Neuronal stem cell (in vitro differentiated cells): ENCODE data around the gene RSAD1.
A peak's percentile ranks its signal among the peaks of the same experiment; 100 is the strongest.

Experiments used
- DNase-seq: peaks from one replicate; pipeline ENCODE4 v3.0.0-alpha.2; 2013; ENCODE audit warnings: low spot score
- H2AFZ ChIP-seq: one replicate; pipeline ENCODE4 v1.6.1; 2013; ENCODE audit warnings: mild to moderate bottlenecking, low read length, inconsistent platforms
- H2AK5ac ChIP-seq: 2 replicates; pipeline ENCODE4 v1.6.1; 2013; ENCODE audit warnings: low read depth, mild to moderate bottlenecking, inconsistent platforms, low read length, moderate library complexity, mixed read lengths
- H2BK120ac ChIP-seq: 2 replicates; pipeline ENCODE4 v1.6.1; 2013; ENCODE audit warnings: low read depth, mild to moderate bottlenecking, inconsistent platforms, low read length, moderate library complexity, mixed read lengths
- H2BK12ac ChIP-seq: one replicate; pipeline ENCODE4 v1.6.1; 2013; ENCODE audit warnings: low read length, inconsistent platforms
- H2BK15ac ChIP-seq: 2 replicates; pipeline ENCODE4 v1.6.1; 2013; ENCODE audit warnings: mild to moderate bottlenecking, low read length, inconsistent platforms, mixed read lengths
- H2BK5ac ChIP-seq: one replicate; pipeline ENCODE4 v1.6.1; 2013; ENCODE audit warnings: inconsistent platforms, mild to moderate bottlenecking, low read length, moderate library complexity
- H3K14ac ChIP-seq: one replicate; pipeline ENCODE4 v1.6.1; 2013; ENCODE audit warnings: low read length, inconsistent platforms
- H3K18ac ChIP-seq: 2 replicates; pipeline ENCODE4 v1.6.1; 2013; ENCODE audit warnings: low read length, inconsistent platforms
- H3K23ac ChIP-seq: 2 replicates; pipeline ENCODE4 v1.6.1; 2013; ENCODE audit warnings: low read depth, mild to moderate bottlenecking, mixed read lengths, low read length, inconsistent platforms; ENCODE audit not compliant: poor library complexity
- H3K27ac ChIP-seq: replicated peaks from 3 replicates; pipeline ENCODE4 v1.5.1; 2013; ENCODE audit warnings: low read length, inconsistent platforms
- H3K27me3 ChIP-seq, 3 experiments: 2 replicates each; pipeline ENCODE4 v1.6.1; 2013; ENCODE audit warnings: low read length in 3 of 3, mild to moderate bottlenecking in 2 of 3, inconsistent platforms in 1 of 3, low read depth in 1 of 3, mixed read lengths in 1 of 3, moderate library complexity in 1 of 3; ENCODE audit not compliant: control insufficient read depth in 3 of 3, insufficient read depth in 3 of 3
- H3K36me3 ChIP-seq, 2 donors: replicated peaks in 1 of 2; 2 replicates each; pipeline ENCODE4 v1.6.1; 2013; ENCODE audit warnings: low read length in 2 of 2; ENCODE audit not compliant: control insufficient read depth in 2 of 2, insufficient read depth in 2 of 2
- H3K4ac ChIP-seq: 2 replicates; pipeline ENCODE4 v1.6.1; 2013; ENCODE audit warnings: inconsistent platforms, mild to moderate bottlenecking, low read length, moderate library complexity
- H3K4me1 ChIP-seq, 2 donors: 1 replicate in 1 of 2; 2 replicates in 1 of 2; pipeline ENCODE4 v1.6.1; 2013; ENCODE audit warnings: low read length in 2 of 2, low read depth in 1 of 2; ENCODE audit not compliant: control insufficient read depth in 2 of 2, insufficient read depth in 1 of 2
- H3K4me2 ChIP-seq: one replicate; pipeline ENCODE4 v1.6.1; 2013; ENCODE audit warnings: mild to moderate bottlenecking, low read length, inconsistent platforms; ENCODE audit not compliant: insufficient read depth, poor library complexity, severe bottlenecking
- H3K4me3 ChIP-seq, 2 donors: 2 replicates each; pipeline ENCODE4 v1.5.1; 2013; ENCODE audit warnings: low read length in 2 of 2, mild to moderate bottlenecking in 2 of 2, inconsistent platforms in 1 of 2, moderate library complexity in 1 of 2
- H3K79me1 ChIP-seq: one replicate; pipeline ENCODE4 v1.6.1; 2013; ENCODE audit warnings: low read depth, mild to moderate bottlenecking, inconsistent platforms, low read length, moderate library complexity
- H3K9ac ChIP-seq: one replicate; pipeline ENCODE4 v1.6.1; 2013; ENCODE audit warnings: mild to moderate bottlenecking, low read depth, low read length, inconsistent platforms; ENCODE audit not compliant: poor library complexity
- H3K9me3 ChIP-seq, 2 donors: replicated peaks in 1 of 2; 2 replicates each; pipeline versions ENCODE3 to v1.6.1; 2013; ENCODE audit warnings: low read length in 2 of 2, mild to moderate bottlenecking in 2 of 2, inconsistent platforms in 1 of 2, low read depth in 1 of 2, mixed read lengths in 1 of 2, moderate library complexity in 1 of 2; ENCODE audit not compliant: control insufficient read depth in 2 of 2, insufficient read depth in 1 of 2
- H4K8ac ChIP-seq: one replicate; pipeline ENCODE4 v1.6.1; 2013; ENCODE audit warnings: low read depth, mild to moderate bottlenecking, inconsistent platforms, low read length, moderate library complexity
- H4K91ac ChIP-seq: one replicate; pipeline ENCODE4 v1.6.1; 2013; ENCODE audit warnings: low read length, low read depth, mild to moderate bottlenecking, inconsistent platforms; ENCODE audit not compliant: poor library complexity
- WGBS, 2 donors: extraction: QIAGEN DNeasy Blood & Tissue Kit; methylation state at CpG; one replicate each; pipeline ENCODE4 v1.1.7; 2013; ENCODE audit warnings: missing lambda C conversion rate in 2 of 2, mixed read lengths in 1 of 2; ENCODE audit not compliant: insufficient read length in 2 of 2, insufficient replicate concordance in 1 of 2; ENCODE audit errors: extremely low coverage in 2 of 2; 5-methylcytosine and 5-hydroxymethylcytosine counted together

Gene RSAD1

GRCh38 chr17:50482110-50482509, 3.5 kb downstream of the RSAD1 start:
- Histone ChIP-seq H3K4me2 (no peak overlapping the region), H2BK15ac (no peak overlapping the region), H3K14ac (peak overlapping the region; percentile 84), H2BK120ac (no peak overlapping the region), H3K36me3 (peaks cover 2 to 18% of the 10 kb centered on the region in 2 donors), H2AK5ac (peak overlapping the region; percentile 67), H4K91ac (no peak overlapping the region), H3K9me3 (no peaks in the 10 kb centered on the region), H2BK5ac (no peak overlapping the region), H3K27me3 (peaks cover 0 to 2% (median 0%) of the 10 kb centered on the region in 3 experiments), H3K18ac (peak overlapping the region; percentile 61), H3K4ac (peak overlapping the region; percentile 17), H2BK12ac (no peak overlapping the region), H3K4me1 (peaks cover 5 to 7% of the 10 kb centered on the region in 2 donors), H3K4me3 (no peak overlapping the region), H4K8ac (no peak overlapping the region), H3K27ac (no peak overlapping the region), H3K23ac (peak overlapping the region; percentile 26), H3K79me1 (no peaks in the 10 kb centered on the region), H2AFZ (no peak overlapping the region), H3K9ac (no peak overlapping the region)
- DNase-seq = no peak
- no CpG with 5 or more reads among the region's 23 CpGs for WGBS, 2 donors

- Histone ChIP-seq H3K4me3 (no peak overlapping the region), H3K4me1 (peaks cover 5 to 7% of the 10 kb centered on the region in 2 donors), H2BK15ac (no peak overlapping the region), H2BK120ac (no peak overlapping the region), H2AK5ac (peak overlapping the region; percentile 67), H3K4me2 (no peak overlapping the region), H3K14ac (no peak overlapping the region), H3K79me1 (no peaks in the 10 kb centered on the region), H3K9ac (no peak overlapping the region), H2BK12ac (no peak overlapping the region), H2BK5ac (no peak overlapping the region), H3K27ac (no peak overlapping the region), H3K4ac (no peak overlapping the region), H4K91ac (no peak overlapping the region), H2AFZ (peak overlapping the region; percentile 42), H3K36me3 (peaks cover 2 to 18% of the 10 kb centered on the region in 2 donors), H3K23ac (peak overlapping the region; percentile 26), H4K8ac (no peak overlapping the region), H3K27me3 (peaks cover 0 to 2% (median 0%) of the 10 kb centered on the region in 3 experiments), H3K9me3 (no peaks in the 10 kb centered on the region), H3K18ac (no peak overlapping the region)
- WGBS, 2 donors = no CpG with 5 or more reads among the region's 7 CpGs
- DNase-seq = peak; percentile 76
These were observed 3.9 kb downstream of the RSAD1 start for GRCh38 chr17:50482516-50482915.

- Histone ChIP-seq H3K4ac (no peak overlapping the region), H3K79me1 (no peaks in the 10 kb centered on the region), H3K4me3 (no peak overlapping the region), H3K9ac (no peak overlapping the region), H3K14ac (no peak overlapping the region), H2BK120ac (no peak overlapping the region), H2BK12ac (no peak overlapping the region), H4K91ac (no peak overlapping the region), H2AK5ac (no peak overlapping the region), H3K27me3 (no peaks in the 10 kb centered on the region), H2BK5ac (no peak overlapping the region), H3K4me2 (no peak overlapping the region), H2BK15ac (no peak overlapping the region), H2AFZ (no peak overlapping the region), H3K9me3 (no peaks in the 10 kb centered on the region), H3K36me3 (peaks cover 2 to 18% of the 10 kb centered on the region in 2 donors), H4K8ac (no peak overlapping the region), H3K27ac (no peak overlapping the region), H3K23ac (no peak overlapping the region), H3K4me1 (peaks cover 4 to 5% of the 10 kb centered on the region in 2 donors), H3K18ac (no peak overlapping the region)
- WGBS, 2 donors = no CpG with 5 or more reads among the region's 5 CpGs
- DNase-seq = no peak
These were observed 4.6 kb downstream of the RSAD1 start for GRCh38 chr17:50483266-50483665.

GRCh38 chr17:50484386-50485155, 5.9 kb downstream of the RSAD1 start:
- H4K8ac ChIP-seq = peak overlapping the region; percentile 49

More at GRCh38 chr17:50484386-50485155, 5.9 kb downstream of the RSAD1 start:
- Histone ChIP-seq H2BK15ac (no peak overlapping the region), H3K4me1 (peaks cover 2 to 3% of the 10 kb centered on the region in 2 donors), H3K79me1 (no peaks in the 10 kb centered on the region), H3K9me3 (no peaks in the 10 kb centered on the region), H3K4me2 (no peak overlapping the region), H3K18ac (no peak overlapping the region), H3K4me3 (no peak overlapping the region), H3K4ac (no peak overlapping the region), H4K91ac (no peak overlapping the region), H2AFZ (no peak overlapping the region), H3K36me3 (peaks cover 2 to 18% of the 10 kb centered on the region in 2 donors), H2BK5ac (peak overlapping the region; percentile 43), H3K23ac (no peak overlapping the region), H3K14ac (no peak overlapping the region), H3K27me3 (no peaks in the 10 kb centered on the region), H3K9ac (no peak overlapping the region), H2AK5ac (no peak overlapping the region), H3K27ac (no peak overlapping the region), H2BK12ac (no peak overlapping the region), H2BK120ac (no peak overlapping the region)
- no peak for DNase-seq
- no CpG with 5 or more reads among the region's 11 CpGs for WGBS, 2 donors
